ENCODE data around the gene CLHC1. TPM values are rescaled to one million over a fixed set of nuclear protein-coding genes. Genes with fewer than 3 reads are reported as not detected.

Gene CLHC1
- polyA plus RNA-seq, 1 of the 3 experiments (the other 2 are of a cell fraction): 3.8 TPM

GRCh38 chr2:55155206-55155605 lies 76.9 kb downstream of the CLHC1 start:
- DNase-seq: no peak
- H3F3A ChIP-seq (replicated peaks; ENCODE audit: insufficient read depth): peaks cover 42% of the 10 kb centered on the region
- no peak overlapping the region for H2AFZ ChIP-seq (ENCODE audit: low read depth)
- no peaks in the 10 kb centered on the region for H4K20me1 ChIP-seq (ENCODE audit: insufficient read depth)
- no peaks in the 10 kb centered on the region for H3K27me3 ChIP-seq (ENCODE audit: insufficient read depth)
- ChIA-PET CTCF (interaction anchor here (0.8 to 3.7 kb wide), 4 partner anchors 14 to 138 kb away, joined by 3 to 13 read pairs (median 8); no protein-coding TSS in a partner anchor), POLR2A (no interaction called here)
- no peak for TF ChIP-seq POLR2AphosphoS5 (IDR thresholded peaks at IDR 0.05; ENCODE audit: low read depth, low read length)
- no peaks in the 10 kb centered on the region for H3K79me2 ChIP-seq (ENCODE audit: insufficient read depth)
- H3K9ac ChIP-seq: peak overlapping the region; percentile 16; the same call in 1 of the 2 replicates
- peak overlapping the region; percentile 90 to 96 for H3K27ac ChIP-seq (ENCODE audit: low read depth in 2 of 2, low read length in 1 of 2)
- H3K4me1 ChIP-seq (ENCODE audit: control insufficient read depth in 1 of 2, insufficient read depth in 2 of 2, low read depth in 1 of 2, low read length in 1 of 2): peaks cover 35 to 38% of the 10 kb centered on the region in 2 experiments
- no peaks in the 10 kb centered on the region for H3K9me2 ChIP-seq
- no peak overlapping the region for H3K4me3 ChIP-seq (ENCODE audit: low read depth in 2 of 2, low read length in 1 of 2)
- WGBS (ENCODE audit: low lambda C conversion rate): 73% methylated on average over 4 of the region's 4 CpGs
- H3K36me3 ChIP-seq (replicated peaks in 1 of 2; ENCODE audit: control insufficient read depth in 1 of 2, insufficient read depth in 2 of 2, low read length in 1 of 2): no peaks in the 10 kb centered on the region
- peak overlapping the region; percentile 76; the same call in 1 of the 2 replicates for H3K4me2 ChIP-seq
- no peaks in the 10 kb centered on the region for H3K9me3 ChIP-seq

DNA sequence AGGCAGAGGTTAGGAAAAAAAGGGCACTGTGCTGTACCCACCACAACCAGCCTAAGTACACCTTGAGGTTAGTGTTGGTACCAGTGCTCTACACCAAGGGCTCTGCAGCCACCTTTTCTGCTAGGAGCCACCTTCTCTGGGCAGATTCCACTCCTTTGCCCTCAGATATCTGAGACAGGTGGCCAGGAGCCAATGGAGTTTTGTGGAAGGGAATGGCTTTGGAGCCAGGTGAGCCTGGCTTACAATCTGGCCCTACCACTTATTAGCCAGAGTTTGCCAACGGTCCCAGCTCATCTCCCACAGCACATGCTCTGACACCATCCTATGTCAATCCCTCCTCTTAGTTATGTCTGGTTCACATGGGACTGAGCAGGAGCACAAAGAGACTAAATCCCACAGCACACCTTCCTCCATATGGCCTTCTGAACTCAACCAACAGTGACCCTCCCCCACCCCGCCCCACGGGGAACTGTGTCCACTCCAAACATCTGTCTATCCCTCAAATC lies 77.5 kb downstream of the CLHC1 start:
- Histone ChIP-seq H3K4me1 (ENCODE audit: control insufficient read depth in 1 of 2, insufficient read depth in 2 of 2, low read depth in 1 of 2, low read length in 1 of 2) (peaks cover 35 to 38% of the 10 kb centered on the region in 2 experiments), H4K20me1 (ENCODE audit: insufficient read depth) (no peaks in the 10 kb centered on the region), H3K9me3 (no peaks in the 10 kb centered on the region), H3K9ac (peak overlapping the region; percentile 16; the same call in 1 of the 2 replicates), H3K4me2 (peak overlapping the region; percentile 76; the same call in 1 of the 2 replicates), H3K27ac (ENCODE audit: low read depth in 2 of 2, low read length in 1 of 2) (peak overlapping the region; percentile 90 to 96), H3F3A (replicated peaks; ENCODE audit: insufficient read depth) (peaks cover 42% of the 10 kb centered on the region), H3K79me2 (ENCODE audit: insufficient read depth) (no peaks in the 10 kb centered on the region), H2AFZ (ENCODE audit: low read depth) (no peak overlapping the region), H3K9me2 (no peaks in the 10 kb centered on the region), H3K27me3 (ENCODE audit: insufficient read depth) (no peaks in the 10 kb centered on the region), H3K36me3 (replicated peaks in 1 of 2; ENCODE audit: control insufficient read depth in 1 of 2, insufficient read depth in 2 of 2, low read length in 1 of 2) (no peaks in the 10 kb centered on the region), H3K4me3 (ENCODE audit: low read depth in 2 of 2, low read length in 1 of 2) (no peak overlapping the region)
- no peak for DNase-seq
- ChIA-PET CTCF (no interaction called here), POLR2A (no interaction called here)
- TF ChIP-seq, protein P1, sequence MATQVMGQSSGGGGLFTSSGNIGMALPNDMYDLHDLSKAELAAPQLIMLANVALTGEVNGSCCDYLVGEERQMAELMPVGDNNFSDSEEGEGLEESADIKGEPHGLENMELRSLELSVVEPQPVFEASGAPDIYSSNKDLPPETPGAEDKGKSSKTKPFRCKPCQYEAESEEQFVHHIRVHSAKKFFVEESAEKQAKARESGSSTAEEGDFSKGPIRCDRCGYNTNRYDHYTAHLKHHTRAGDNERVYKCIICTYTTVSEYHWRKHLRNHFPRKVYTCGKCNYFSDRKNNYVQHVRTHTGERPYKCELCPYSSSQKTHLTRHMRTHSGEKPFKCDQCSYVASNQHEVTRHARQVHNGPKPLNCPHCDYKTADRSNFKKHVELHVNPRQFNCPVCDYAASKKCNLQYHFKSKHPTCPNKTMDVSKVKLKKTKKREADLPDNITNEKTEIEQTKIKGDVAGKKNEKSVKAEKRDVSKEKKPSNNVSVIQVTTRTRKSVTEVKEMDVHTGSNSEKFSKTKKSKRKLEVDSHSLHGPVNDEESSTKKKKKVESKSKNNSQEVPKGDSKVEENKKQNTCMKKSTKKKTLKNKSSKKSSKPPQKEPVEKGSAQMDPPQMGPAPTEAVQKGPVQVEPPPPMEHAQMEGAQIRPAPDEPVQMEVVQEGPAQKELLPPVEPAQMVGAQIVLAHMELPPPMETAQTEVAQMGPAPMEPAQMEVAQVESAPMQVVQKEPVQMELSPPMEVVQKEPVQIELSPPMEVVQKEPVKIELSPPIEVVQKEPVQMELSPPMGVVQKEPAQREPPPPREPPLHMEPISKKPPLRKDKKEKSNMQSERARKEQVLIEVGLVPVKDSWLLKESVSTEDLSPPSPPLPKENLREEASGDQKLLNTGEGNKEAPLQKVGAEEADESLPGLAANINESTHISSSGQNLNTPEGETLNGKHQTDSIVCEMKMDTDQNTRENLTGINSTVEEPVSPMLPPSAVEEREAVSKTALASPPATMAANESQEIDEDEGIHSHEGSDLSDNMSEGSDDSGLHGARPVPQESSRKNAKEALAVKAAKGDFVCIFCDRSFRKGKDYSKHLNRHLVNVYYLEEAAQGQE (IDR thresholded peaks at IDR 0.05; ENCODE audit: low read depth, low read length): no peak
- TF ChIP-seq FOXJ3 (CRISPR knock-in tag; IDR thresholded peaks at IDR 0.05) (no peak), MAX (IDR thresholded peaks at IDR 0.05; ENCODE audit: low read depth) (no peak), EZH2phosphoT487 (IDR thresholded peaks at IDR 0.05; ENCODE audit: borderline replicate concordance, low read depth) (no peak), POLR2AphosphoS5 (IDR thresholded peaks at IDR 0.05; ENCODE audit: low read depth, low read length) (no peak), YY1 (IDR thresholded peaks at IDR 0.05; ENCODE audit: low read depth) (no peak), NFIC (IDR thresholded peaks at IDR 0.05; ENCODE audit: borderline replicate concordance) (no peak)
- TF ChIP-seq, protein P2, sequence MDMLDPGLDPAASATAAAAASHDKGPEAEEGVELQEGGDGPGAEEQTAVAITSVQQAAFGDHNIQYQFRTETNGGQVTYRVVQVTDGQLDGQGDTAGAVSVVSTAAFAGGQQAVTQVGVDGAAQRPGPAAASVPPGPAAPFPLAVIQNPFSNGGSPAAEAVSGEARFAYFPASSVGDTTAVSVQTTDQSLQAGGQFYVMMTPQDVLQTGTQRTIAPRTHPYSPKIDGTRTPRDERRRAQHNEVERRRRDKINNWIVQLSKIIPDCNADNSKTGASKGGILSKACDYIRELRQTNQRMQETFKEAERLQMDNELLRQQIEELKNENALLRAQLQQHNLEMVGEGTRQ (IDR thresholded peaks at IDR 0.05; ENCODE audit: borderline replicate concordance, low read depth, low read length): no peak
- TF ChIP-seq, protein P3, sequence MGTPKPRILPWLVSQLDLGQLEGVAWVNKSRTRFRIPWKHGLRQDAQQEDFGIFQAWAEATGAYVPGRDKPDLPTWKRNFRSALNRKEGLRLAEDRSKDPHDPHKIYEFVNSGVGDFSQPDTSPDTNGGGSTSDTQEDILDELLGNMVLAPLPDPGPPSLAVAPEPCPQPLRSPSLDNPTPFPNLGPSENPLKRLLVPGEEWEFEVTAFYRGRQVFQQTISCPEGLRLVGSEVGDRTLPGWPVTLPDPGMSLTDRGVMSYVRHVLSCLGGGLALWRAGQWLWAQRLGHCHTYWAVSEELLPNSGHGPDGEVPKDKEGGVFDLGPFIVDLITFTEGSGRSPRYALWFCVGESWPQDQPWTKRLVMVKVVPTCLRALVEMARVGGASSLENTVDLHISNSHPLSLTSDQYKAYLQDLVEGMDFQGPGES (IDR thresholded peaks at IDR 0.05; ENCODE audit: low read depth, low read length): no peak
- WGBS (ENCODE audit: low lambda C conversion rate): 83% methylated on average over 2 of the region's 3 CpGs

All from SK-N-SH (cell line).